ENCODE results near the gene USP47.

Gene USP47

GRCh38 chr11:11937433-11937832 lies 95.7 kb downstream of the USP47 start:
- DNase-seq (ENCODE audit: low read depth) = no peak

- no peak for DNase-seq (ENCODE audit: low read depth)
Measured at GRCh38 chr11:11937957-11938356, 96.2 kb downstream of the USP47 start.

- DNase-seq (ENCODE audit: low read depth) = no peak
Measured at GRCh38 chr11:11940551-11940950, 98.8 kb downstream of the USP47 start.

- no peak for DNase-seq (ENCODE audit: low read depth)
Measured at GRCh38 chr11:11942668-11943067, 100.9 kb downstream of the USP47 start.

GRCh38 chr11:11944444-11944843 lies 102.7 kb downstream of the USP47 start:
- DNase-seq (ENCODE audit: low read depth) = no peak

GRCh38 chr11:11946180-11946579 lies 104.4 kb downstream of the USP47 start:
- DNase-seq (ENCODE audit: low read depth) = no peak

- no peak for DNase-seq (ENCODE audit: low read depth)
Measured at GRCh38 chr11:11946878-11947277, 105.1 kb downstream of the USP47 start.

- no peak for DNase-seq (ENCODE audit: low read depth)
Measured at GRCh38 chr11:11947825-11948224, 106.1 kb downstream of the USP47 start.

GRCh38 chr11:11948242-11948947 lies 106.6 kb downstream of the USP47 start:
- no peak for DNase-seq (ENCODE audit: low read depth)

GRCh38 chr11:11949482-11949881 lies 107.7 kb downstream of the USP47 start:
- DNase-seq (ENCODE audit: low read depth) = no peak

GRCh38 chr11:11952036-11952435 lies 110.3 kb downstream of the USP47 start:
- no peak for DNase-seq (ENCODE audit: low read depth)

GRCh38 chr11:11956006-11956405 lies 114.2 kb downstream of the USP47 start:
- DNase-seq (ENCODE audit: low read depth) = no peak

- no peak for DNase-seq (ENCODE audit: low read depth)
Measured at GRCh38 chr11:11958403-11959231, 116.8 kb downstream of the USP47 start.

- no peak for DNase-seq (ENCODE audit: low read depth)
Measured at GRCh38 chr11:11959601-11960000, 117.8 kb downstream of the USP47 start.

GRCh38 chr11:11960687-11961086 lies 118.9 kb downstream of the USP47 start:
- DNase-seq (ENCODE audit: low read depth) = no peak

GRCh38 chr11:11961399-11962028 lies 119.7 kb downstream of the USP47 start:
- no peak for DNase-seq (ENCODE audit: low read depth)

GRCh38 chr11:11963067-11963466 lies 121.3 kb downstream of the USP47 start:
- no peak for DNase-seq (ENCODE audit: low read depth)

GRCh38 chr11:11963842-11964773 lies 122.3 kb downstream of the USP47 start:
- DNase-seq (ENCODE audit: low read depth) = no peak

- DNase-seq (ENCODE audit: low read depth) = no peak
Measured at GRCh38 chr11:11964774-11965150, 123.0 kb downstream of the USP47 start.

- DNase-seq (ENCODE audit: low read depth) = no peak
Measured at GRCh38 chr11:11965192-11965591, 123.4 kb downstream of the USP47 start.

GRCh38 chr11:11965656-11966353 lies 124.0 kb downstream of the USP47 start:
- DNase-seq (ENCODE audit: low read depth) = no peak

Measured in stimulated activated CD8-positive, alpha-beta memory T cell treated with anti-CD3 and anti-CD28 coated beads, Interleukin-4, amount 100 ng/mL, for 24 hours (primary cell).